Measurements from ENCODE around the gene ID2.
A peak's percentile ranks its signal among the peaks of the same experiment; 100 is the strongest.

ID2 gene, protein sequence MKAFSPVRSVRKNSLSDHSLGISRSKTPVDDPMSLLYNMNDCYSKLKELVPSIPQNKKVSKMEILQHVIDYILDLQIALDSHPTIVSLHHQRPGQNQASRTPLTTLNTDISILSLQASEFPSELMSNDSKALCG

DNA sequence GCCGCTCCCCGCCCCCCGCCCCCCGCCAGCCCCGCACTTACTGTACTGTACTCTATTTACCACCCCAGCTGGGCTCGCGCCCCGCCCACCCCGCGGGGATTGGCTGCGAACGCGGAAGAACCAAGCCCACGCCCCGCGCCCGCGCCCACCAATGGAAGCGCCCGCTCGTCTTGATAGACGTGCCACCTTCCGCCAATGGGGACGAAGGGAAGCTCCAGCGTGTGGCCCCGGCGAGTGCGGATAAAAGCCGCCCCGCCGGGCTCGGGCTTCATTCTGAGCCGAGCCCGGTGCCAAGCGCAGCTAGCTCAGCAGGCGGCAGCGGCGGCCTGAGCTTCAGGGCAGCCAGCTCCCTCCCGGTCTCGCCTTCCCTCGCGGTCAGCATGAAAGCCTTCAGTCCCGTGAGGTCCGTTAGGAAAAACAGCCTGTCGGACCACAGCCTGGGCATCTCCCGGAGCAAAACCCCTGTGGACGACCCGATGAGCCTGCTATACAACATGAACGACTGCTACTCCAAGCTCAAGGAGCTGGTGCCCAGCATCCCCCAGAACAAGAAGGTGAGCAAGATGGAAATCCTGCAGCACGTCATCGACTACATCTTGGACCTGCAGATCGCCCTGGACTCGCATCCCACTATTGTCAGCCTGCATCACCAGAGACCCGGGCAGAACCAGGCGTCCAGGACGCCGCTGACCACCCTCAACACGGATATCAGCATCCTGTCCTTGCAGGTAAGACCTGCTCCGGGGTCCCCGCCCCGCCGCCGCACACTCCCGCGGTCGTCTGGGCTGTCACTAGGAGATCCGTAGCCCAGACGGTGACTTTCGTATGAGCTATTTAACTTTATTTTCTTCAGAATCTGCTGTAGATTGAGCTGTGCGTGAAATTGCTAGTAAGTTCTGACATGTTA, at the start of gene ID2:
Gene ID2 (plus strand): TSS at position 271 of the 907 bp plus-strand sequence. CDS start 110 bp downstream, at position 381.
- DNase-seq: peak; percentile 99

DNA sequence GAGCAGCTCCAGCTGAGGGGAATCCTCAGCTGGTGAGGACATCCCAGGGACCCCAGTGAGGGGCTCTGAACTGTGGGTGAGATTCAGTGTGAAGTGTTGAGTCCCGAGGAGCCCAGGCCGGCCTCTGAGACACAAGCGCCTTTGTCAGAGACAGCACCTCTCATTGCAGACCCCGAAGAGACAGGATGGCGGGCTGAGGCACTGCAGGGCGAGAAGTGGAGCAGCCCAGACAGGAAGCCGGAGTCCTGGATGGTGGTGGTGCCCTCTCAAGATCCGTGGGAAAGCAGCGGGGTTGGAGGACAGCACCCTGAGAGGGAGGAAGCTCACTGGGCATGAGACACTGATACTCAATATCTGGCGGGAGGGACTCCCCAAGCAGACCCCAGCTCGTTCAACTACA, 49.1 kb upstream of the ID2 start:
- DNase-seq: no peak

DNA sequence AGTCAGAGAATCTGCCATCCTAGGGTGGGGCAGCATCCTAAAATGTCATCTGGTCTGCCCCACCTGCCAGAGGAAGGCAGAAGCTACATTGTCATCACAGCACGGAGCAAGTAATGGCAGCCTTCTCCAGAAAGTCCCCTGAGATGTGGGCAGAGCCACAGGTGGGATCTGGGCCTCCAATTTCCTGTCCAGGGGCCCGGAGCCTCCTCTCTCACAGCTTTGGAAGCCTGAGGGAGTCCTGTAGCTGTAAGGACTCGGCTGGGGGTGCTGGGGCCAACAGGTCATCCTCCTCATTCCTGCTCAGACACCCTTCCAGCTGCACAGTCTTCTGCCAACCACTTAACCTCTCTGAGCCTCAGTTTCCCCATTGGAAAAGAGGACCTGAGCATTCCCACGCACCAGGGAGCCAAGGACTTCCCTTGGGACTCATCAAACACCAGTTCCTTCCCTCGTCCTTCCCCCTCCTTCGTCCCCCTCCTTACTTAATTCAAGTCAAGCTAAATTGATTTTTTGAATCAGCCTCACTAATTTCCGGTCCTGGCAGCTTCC, 48.6 kb upstream of the ID2 start:
- no peak for DNase-seq

DNA sequence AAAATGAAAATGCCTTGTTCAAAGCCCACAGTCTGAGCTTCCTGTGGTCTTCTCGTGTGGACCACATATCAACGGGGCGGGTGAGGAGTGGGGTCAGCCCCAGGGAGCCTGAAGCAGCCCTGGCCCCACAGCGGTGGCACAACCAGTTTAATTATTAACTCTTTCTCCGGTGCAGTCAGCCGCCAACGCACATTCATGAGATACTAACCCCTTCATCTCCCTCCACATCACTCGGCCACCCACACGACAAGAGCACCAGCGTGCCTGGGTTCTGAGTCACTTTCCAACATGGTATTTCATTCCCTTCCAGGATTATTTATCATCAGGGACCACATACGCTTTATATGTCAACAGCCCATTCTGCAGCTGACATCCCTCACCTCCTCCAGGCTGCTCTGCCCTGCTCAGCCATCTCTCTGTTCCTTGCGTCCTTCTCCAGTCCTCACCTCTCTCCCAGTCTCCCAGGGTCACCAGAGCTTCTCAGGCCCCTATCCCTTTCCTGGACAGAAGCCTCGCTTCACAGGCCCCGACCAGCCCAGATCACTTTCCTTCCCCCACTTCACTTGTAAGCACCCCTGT, 48.0 kb upstream of the ID2 start:
- DNase-seq: no peak

DNA sequence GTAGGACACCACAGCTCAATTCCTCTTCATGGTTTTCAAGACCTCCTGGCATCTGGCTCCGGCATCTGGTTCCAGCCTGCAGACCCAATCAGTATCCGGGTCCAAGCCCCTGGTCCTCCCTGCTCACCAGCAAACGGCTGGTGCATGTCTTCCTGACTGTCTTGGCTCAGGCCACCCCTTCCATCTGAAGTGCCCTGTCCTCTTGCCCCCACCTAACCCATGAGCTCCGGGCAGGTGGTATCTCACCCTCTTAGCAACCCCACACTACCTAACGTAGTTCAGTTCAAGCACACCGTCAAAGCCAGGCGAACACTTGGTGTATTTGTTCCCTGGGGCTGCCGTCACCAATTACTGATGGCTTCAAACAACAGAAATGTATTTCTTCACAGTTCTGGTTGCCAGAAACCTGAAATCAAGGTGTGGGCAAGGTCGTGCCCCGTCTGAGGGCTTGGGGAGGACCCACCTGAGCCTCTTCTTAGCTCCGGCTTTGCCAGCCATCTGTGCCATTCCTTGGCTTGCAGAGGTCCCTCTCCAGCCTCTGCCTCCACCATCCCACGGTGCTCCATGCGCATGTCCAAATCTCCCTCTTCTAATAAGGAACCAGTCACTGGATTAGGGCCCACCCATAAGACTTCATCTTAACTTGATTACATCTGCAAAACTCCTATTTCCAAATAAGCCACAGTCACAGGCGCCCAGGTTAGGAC, 47.2 kb upstream of the ID2 start:
- DNase-seq: no peak

DNA sequence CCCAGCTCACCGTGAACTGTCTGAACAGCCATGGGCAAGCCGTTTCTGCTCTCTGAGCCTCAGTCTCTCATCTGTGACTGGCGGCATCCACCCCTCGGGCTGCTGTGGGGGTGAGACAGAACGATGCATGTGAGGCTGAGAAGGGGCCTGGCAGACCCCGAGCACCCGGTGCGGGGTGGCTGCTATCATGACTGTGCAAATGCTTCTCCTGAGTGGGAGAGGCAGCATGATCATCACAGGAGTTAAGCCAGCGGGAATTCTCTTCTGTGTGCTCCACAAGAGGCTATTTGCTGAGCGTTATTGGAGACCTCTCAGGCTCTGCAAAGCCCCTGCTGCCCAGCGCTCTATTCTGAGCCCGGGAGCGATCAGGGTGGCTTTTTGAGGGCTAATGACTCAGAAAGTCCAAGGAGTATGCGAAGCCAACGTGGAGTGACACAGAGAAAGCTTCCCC, 45.8 kb upstream of the ID2 start:
- DNase-seq: no peak

DNA sequence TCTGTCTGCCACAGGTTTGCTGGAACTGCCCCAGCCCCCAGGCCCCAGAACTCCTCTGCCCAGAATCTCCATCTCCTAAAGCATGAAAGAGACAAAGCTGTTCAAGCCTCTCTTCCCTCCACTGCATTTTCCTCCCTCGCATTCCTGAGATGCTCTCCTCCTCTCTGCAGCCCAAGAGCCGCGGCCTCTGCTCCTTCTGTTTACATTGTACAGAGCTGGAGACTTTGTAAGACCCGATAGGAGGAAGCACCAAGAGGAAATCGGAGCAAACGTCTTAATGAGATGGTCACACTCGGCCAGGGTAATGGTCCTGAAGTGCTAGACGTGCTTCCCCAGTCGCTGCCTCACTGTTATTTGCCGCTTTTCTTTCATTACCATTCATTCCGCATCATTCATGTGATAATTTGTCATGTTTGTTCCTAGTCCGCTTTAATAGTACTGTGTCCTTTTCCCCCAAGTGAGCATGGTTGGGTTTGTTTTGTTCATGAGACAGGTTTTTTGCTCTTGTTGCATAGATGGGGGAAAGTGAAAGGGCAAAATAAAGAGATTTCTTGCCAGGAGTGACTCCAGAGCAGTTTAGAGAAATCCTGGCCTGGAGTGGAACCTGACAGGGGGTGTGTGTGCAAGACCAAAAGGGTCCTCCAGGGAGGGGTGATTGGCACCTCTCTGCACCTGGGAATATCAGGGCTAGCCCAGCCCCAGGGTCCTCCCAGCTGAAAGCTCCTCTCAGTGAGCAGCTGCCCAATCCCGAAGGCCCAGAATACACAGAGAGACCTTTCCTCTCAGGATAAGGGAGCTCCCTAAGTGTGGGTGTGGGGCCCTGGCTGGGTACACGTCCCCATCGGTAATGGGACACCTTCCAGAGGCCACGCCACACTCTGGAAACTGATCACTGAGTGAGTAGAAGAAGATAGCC, 44.9 kb upstream of the ID2 start:
- no peak for DNase-seq

DNA sequence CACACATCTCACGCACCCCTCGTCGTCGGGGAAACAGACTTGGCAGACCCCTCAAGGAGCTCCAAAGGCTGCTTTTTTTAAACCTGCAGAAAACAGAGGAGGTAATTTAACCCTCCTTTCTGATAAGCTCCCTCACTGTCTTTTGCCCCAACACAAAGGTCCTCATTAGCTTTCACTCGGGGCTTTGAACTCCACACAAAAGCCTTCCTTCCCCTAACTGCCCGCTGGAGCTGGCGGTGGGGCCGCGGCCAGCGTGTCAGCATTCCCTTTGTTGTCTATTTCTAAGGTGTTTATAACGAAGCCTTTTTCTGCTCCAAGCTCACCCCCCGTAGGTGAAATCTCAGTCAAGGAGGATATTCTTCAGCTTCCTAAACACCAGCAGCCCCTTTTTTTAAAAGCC, 43.5 kb upstream of the ID2 start:
- DNase-seq: no peak

DNA sequence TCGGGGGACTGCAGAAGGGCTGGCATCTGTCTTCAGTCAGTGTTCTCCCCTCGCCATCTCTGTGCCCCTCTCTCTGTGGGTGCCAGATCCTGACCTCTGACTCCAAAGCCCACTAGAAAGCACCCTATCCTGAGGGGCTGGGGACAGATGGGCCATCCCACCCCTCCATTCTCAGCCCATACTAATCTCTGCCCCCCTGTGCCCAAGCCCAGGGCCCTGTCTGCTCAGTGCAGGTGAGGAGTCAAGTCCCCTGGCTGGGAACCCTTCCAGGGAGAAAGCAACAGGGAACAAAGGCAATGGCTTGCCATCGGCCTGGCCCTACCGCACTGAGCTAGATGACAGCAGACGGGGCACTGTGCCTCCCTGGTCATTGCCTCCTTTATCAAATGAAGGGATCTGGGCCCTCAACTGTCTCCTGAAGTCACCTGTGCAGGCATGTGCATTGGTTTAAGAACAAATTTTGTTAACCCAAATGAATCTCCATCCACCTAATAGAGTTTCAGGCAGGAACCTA, 42.7 kb upstream of the ID2 start:
- DNase-seq: no peak

DNA sequence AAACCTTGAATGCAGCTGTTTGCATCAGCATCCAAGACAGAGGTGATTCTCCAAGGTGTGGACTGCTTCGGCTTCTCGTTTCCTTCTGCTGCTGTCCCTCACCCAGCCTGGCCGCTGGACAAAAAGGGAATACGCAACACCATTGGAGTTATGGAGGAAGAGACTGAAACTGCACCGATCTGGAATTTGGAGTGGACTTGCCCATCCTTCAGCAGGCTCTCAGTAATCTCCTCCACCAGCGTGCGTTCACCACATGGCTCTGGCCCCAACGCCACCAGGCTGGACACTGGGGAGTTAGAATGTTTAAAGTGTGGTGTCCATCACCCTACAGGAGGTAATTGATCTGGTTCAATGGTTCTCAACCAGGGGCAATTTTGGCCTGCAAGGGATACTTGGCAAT, 41.4 kb upstream of the ID2 start:
- no peak for DNase-seq

DNA sequence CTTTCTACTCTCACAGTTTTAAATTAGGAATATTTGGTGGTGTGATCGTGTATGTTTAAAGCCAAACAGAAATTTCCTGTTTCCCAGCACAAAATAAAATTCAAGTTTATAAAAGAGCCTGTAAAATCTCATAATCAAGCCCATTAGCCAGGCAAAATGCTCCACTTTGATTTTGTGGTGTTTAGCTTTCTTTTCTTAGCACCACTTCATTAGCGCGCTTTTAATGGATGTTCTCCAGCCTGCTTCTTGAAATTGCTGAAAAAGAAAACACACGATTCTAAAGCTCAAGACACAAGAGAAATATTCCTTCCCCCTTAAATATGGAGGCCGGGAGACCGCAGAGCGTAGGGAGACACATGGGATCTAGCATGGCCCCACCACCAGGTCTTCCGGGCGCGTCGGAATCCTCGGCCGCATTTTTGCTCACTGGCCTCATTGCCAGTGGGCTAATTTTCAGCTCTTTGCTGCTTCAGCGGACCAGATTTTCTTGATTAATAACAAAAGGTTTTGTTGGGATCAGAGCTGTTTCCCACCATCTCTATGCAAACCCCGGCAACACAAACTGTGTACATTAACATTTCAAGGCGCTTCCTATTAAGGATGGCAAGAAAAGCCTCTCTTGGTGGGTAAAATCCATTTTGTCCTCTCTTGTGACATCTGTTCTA, 40.4 kb upstream of the ID2 start:
- DNase-seq: no peak

DNA sequence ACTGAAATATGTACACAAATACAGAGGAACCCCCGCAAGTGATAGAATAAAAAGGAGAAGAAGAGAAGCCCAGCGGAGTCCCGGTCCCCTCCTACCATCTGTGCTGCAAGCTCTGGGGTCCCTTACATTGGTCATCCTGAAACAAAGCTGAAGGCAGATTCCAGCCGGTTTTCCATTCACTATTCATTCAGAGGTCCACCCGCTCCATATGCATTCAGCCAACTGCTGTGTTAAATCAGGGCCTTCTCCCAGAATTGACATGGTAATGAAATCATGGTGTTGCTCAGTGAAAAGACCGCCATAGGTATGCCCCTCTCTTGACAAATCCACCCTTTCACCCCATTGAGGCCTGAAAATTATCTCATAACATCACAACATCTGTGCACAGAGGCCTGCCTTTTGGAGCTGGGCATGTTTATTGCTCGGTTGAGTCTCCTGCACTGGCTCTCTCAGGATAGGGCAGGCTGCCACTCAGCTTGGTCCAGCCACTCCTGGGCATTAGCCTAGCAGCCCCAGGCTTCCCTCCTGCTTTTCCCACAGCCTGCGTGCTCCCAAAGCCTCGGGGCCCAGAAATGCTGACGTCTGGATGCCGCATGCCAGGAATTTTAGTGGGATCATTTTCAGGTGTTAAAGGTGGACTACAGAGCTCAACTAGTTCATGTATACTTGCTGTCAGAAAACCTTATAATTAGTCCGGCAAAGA, 39.3 kb upstream of the ID2 start:
- no peak for DNase-seq

DNA sequence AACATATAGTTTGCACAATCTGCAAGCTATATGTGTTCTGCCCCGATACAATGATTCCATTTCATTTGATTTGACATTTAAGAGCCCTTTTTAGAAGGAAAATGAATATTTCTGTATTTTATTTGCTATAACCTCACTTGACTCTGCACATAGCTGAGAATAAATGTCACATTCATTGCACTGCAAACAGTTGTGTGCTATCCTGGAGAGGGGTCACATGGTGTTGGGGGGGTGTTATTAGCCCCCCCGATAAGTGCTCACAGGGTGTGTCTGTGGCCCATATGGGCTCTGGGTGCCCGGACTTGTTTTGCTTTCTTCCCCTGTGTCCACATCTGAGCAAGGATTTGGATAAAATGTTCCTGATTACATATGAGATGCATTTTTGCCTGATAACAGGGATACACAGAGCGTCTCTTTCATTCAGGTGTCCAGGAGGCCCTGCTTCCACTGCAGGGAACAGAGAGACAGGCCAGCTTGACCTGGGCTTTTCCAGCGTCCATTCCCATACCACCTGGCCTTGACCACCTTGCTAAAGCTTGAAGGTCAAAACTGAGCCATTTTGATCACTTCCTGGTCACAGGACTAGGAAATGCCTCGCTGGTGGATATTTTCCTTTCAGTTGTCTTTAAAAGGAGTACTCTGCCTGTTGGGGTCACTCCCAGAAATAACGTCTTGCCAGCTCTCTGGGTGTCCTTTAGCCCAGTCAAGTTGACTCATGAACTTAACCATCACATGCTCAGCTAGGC, 38.4 kb upstream of the ID2 start:
- no peak for DNase-seq

DNA sequence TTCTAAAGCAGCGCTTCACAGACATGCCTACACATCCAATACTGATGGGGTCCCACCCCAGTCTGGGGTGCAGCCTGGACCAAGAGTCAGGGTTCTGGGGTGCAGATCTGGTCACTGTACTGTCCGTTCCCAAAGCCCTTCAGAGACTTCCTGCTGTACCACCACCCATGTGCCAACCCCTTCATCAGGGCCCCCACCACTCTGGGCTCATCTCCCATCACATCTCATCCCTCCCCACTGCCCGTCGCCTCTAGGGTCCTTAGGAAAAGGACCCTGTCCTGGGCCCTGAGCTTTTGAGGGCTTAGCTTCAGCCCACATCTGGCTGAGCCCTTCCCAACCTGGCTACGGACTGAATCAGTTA, 37.9 kb upstream of the ID2 start:
- DNase-seq: no peak

DNA sequence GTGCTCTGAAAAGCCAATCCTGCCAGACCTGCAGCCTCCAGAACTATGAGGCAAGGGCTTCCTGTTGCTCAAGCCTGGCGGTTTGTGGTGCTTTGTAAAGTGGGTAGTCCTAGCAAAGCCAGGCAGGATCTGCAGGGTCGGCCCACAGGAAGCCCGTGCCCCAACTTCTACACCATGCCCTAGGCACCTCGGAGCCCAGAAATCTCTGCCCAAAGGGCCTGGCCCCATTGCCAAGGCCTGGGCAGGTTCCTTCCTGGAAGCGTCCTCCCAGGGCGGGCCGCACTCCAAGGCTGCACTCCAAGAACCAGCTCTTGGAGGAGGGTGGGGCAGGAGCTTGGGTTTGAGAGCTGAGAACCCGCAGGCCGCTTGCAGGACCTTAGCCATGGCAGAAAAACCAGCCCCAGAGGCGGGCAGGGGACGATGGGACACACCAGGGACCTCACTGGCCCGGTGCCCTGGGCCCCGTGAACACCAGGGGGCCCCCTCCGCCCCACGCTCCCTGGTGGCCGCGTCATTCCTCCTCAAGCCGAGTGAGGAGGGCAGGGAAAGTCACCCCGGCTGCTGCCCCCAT, 37.2 kb upstream of the ID2 start:
- DNase-seq: no peak

DNA sequence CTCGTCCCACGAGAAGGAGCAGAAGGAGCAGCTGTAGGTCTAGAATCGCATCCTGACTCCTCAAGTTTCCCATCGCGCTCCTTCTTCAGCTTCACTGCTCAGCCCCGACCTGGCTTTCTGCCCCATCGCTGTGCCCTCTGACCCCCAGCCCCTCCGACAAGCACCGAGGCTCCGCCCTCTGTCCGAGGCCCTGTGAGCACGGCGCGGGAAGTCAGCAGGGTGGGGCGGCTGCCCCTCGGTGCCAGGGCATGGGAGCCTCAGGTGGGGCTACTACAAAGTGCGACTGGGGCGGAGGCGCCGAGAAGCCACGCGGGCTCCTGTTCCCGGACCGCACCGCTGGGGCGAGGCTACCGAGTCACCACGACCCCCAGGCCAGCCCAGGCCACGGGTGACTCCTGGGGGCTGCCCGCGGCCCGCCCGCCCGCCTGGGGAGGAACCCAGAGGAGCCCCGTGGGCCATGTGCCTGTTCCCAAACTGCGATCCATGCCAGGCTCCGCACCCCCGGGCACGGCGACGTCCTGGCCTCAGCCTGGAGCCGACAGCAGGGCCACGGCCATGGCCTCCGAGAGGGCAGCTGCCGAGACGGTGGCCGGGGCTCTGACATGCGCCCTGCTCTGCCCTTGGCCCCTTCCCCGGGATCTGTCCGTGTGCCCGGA, 36.6 kb upstream of the ID2 start:
- DNase-seq: no peak

DNA sequence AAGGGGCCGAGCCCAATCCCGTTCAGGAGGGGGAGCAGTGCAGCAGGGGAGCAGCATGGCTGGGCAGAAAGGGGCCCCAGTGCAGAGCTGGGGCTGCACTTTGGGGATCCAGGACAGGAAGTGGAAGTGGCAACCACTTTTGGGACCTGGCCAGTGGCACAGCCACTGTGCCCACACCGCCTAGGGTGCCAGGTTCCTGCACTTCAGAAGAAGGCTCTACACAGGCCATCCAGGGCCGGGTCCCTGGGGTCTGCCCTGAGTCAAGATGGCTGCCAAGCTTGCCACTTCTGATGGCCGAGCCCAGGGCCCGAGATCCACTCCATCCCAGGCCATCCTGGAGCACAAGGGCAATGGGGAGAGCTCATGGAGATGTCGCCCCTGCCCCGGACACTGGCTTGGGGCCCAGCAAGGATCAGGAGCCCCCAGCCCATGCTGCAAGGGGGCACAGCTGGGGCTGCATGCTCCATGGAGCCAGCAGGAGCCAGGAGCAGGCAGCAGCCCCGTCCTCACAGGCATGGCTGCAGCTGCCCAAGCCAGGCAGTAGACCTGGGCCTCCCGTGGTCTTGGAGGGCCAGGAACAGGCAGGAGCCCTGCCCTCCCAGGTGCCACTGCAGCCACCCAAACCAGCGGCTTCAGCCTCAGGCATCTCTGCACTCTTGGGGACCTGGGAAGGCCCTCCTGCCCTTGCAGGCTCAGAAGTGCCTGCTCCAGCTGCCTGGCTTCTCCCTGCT, 35.0 kb upstream of the ID2 start:
- DNase-seq: no peak

DNA sequence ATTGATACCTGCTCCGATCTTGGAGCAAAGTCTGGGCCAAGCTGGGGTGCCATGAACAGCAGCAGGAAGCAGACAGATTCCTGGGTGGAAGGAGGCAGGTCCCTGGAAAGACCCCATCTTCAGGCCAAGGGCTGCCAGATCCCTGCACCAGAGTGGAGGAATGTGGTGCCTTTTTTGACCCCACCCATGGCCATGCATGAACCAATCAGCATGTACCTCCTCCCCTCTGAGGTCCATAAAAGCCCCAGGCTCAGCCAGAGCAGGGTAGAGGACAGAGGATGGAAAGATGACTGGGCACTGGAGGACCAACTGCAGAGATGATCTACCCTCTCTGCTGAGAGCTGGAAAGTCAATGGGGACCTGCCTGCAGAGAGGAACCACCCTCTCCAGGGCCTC, 34.4 kb upstream of the ID2 start:
- no peak for DNase-seq

All from NCI-H82 (cell line).